Pulmonary artery endothelial cell (primary cell): Measurements from ENCODE around the gene HSP90AB1. TPM values are rescaled to one million over a fixed set of nuclear protein-coding genes. Genes with fewer than 3 reads are reported as not detected.
A peak's percentile ranks its signal among the peaks of the same experiment; 100 is the strongest.

Experiments
- DNase-seq: peaks from one replicate; pipeline ENCODE4 v3.0.0-alpha.2; 2011; ENCODE audit warnings: low read depth, low spot score
- total RNA-seq: library from RNA; depleted of rRNA; stranded (reverse); fragments of >200 nt; gene quantifications from 2 replicates; pipeline ENCODE4 v1.2.3, GENCODE V29; 2014

The HSP90AB1 gene
- total RNA-seq, 1 donor from 2014 or later: 779 TPM

DNA sequence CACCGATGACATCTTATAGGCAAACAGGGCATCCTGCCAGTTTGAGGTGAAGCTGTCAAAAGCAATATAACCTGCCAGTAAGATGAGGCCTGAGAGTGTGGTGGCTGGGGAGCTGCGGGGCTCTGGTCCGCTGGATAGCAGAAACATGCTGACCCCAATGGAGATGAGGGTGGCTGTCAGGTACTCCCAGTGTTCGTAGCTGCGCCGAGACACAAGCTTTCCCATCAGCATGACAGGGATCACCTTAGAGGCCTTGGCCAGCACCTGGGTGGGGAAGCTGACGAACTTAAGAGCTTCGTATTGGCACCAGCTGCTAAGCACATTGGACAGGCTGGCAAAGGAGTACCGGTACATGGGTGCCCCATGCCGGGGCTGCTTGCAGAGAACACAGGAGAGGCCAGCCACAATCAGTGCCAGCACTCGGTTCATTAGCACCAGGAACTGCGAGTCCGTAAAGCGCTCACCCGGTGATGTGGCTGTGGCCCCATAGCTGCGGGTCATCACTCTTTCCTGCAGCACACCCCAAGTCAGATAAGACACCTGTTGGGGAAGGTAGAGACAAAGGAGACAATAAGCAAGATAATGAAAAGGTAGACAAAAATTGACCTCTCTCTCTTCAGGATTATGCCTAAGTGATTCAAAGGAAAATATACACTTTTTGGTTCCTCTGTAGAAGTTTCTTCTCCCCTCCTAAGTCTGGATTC, 8.4 kb downstream of the HSP90AB1 start:
- DNase-seq: no peak

DNA sequence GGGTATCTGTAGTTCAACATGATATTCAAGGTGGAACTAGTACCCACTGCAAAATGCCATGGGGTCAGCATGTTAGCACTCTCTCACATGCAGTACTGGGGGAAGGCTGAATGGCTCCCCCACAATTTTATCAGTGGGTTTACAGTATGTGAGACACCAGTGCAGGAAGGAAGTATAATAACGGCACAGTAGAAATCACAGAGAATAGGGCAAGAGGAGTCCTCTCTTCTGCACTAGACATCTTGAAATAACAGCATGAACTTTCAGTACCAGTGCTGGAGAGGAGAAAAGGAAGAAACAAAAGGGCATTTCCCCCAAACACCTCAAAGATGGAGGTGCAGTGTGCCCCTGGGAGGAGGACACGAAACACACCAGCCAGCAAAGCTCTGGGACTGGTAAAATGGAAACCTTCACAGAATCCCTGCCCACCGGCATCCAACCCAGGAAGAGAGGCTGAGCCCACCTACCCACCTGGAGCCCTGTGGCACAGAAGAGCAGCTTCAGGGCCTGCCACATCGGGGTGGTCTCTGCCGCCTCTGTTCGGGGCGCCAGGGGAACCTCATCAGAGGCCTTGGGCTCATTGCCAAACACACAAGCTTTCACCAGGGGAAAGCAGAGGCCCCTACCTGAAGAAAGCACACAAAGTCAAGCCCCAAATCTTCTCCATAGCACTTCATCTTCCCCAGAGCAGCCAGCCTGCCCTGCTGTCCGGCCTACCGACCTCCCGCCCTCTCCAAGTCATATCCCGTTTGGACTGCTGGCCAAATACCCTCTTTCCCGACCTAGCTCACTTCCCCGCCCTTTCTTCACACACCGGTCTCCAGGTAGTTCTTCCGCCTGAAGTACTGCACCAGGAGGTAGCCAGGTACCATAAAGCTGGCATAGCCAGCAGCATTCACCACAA, 9.2 kb downstream of the HSP90AB1 start:
- no peak for DNase-seq

DNA sequence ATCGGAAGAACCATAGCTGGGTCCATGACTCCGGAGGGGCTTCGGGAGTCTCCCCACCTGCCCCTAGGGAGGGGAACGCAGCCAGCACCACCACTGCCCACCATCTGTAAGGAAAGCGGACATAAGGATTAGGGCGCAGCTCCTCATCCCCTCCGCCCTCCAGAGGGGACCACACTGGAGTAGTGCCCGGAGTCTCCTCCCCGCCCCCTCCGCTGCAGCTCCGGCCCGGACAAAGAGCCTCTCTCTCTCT, 9.8 kb downstream of the HSP90AB1 start:
- DNase-seq: no peak

DNA sequence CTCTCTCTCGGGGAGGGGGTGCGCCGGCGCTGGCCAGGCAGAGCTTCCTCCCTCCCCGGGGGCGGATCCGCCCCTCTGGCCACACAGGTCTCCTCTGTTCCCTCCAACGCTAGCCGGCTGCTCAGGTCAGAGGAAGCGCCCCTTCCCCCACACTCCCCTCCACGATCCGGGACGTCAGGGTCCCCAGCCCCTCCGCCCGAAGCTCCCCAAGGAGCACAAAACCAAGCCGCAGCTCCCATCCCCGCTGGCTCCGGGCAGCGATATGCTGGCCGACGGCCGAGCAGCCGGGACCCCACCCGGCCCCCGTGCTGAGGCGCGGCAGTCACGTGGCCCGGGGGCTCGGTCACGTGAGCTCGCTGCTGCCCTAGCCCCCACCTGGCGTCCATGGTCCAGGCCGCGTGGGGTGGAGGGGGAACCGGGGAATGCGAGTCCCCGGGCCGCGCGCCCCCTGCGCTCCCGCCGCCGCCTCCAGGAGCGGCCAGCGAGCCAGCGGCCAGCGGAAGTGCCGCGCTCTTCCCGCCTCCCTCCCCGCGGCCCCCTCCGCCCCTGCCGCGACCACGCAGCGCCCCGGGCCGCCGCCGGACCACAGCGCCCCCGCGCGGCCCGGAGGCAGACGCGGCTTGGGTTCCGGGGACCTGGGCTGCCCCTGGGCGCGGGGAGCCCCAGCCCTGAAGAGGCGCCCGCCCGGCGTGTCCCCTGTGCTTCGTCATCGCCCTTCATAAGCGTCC, 10.3 kb downstream of the HSP90AB1 start, which contains the start of gene SLC35B2:
Gene SLC35B2, minus strand, starts transcription at position 504 of the 728 bp plus-strand sequence. Its CDS starts 118 bp downstream, at position 386.
- DNase-seq: no peak

DNA sequence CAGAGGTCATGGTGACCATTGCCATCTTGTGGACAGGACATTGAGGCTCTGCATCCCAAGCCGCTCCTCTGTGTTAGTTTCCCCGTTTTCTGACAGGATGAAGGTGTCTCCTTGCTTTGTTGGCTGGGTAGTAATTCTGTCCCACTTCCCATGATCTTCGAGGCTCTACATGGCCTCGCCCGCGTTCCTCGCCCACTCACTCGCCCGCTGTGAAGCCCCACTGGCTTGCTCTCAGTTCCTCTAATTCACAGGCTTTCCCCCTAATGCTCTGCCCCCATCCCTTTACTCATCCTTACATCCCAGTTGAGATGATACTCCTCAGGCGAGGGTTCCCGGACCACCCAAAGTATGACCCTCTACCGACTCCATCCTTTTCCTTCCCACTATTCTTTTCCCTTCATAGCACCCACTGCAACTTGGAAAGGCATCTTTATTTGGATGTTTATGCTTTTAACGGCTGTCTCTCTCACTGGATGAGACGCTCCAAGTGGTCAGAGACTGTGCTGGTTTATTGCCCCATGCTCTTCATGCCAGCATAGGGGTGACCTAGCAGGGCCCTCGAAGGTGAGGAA, 10.9 kb downstream of the HSP90AB1 start:
- DNase-seq: no peak

DNA sequence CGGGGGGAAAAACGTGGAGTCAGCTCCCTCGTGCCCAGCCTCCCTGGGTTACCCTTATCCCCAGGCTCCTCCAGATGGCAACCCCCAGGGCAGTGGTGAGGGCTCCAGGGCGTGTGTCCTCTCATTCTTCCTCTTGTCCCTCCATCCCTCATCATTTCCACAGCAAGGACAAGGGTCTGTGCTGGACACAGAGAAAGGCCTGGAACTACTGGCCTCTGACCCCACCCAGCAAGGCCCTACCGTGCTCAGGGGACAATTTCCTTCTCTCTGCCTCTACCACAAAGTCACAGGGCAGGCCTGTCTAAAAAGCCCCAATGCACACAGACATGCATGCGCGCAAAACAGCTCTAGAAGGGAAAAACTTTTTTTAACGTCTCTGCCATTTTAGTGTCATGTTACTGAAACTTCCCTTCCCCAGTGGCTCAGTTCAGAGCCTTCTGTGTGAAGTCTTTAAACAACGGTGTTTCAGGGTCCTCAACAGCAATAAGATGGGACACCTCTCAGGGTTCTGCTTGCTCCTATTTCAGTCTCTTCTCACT, 11.5 kb downstream of the HSP90AB1 start:
- DNase-seq: no peak

DNA sequence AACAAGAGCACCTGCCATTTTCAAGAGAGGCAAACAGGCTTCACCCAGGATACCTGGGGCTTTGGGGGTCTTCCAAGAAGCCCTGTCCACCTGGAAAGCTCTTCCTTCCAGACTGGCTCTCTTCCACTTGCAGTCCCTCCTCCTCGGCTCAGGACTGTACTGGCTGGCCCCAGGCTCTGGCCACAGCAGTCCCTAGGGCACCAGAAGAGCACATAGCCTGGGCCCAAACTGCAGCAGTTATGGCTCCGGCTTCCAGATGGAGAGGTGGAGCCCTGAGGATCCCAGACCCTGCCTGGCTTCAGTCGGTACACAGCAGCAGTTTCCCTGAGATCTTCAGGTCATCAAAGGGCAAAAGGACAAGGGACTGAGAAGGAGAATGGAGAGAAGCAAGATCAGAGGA, 12.0 kb downstream of the HSP90AB1 start:
- no peak for DNase-seq

DNA sequence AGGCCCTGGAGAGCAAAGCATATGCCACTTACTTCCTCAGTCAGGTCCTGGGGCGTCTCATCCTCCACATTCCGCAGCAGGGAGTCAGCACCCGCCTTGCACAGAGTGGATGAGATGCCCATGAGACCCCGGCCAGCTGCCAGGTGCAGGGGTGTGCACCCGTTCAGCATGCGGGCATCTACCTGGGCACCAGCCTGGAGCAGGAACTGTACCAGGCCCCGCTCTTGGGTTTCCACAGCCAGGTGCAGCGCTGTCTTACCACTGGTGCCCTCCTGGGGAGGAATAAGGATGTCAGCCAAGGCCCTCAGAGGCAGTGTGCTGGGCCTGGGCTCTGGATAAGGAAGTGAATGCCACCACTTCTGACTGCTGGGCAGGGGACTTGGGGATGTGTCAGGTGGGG, 13.1 kb downstream of the HSP90AB1 start:
- no peak for DNase-seq

DNA sequence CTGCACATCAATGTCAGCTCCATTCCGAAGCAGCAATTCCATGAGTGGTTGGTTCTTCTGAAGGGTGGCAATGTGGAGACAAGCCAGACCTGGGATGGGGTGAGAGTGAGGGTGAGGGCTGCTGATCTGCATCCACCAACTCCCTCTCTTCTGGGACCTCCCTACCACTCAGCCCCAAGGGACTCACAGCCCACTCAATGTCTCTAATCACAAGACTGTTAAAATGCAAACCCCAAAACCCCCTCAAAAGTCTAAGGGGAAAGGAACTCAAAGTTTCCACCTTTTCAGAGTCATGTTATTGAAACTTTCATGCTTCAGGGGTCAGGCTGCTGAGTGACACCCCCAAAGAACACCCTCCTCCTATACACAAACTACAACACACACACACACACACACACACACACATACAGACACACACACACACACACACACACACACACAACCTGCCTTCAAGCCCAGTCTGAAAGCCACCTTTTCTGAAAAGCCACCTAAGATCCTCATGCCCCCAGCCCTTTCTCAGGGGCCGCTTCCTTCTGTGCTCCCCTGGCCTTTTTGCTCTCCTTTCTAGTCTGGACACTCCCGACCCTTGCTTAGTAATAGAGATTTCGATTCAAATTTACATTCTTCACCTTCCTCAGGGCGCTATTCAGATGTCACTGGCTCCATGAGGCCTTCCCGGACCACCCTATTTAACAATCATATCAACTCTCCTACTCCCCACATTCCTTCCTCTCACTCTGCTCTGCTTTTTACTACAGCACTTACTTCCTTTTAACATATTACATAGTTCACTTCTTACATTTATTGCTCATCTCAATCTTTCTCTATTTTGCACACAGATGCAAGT, 13.8 kb downstream of the HSP90AB1 start:
- no peak for DNase-seq

DNA sequence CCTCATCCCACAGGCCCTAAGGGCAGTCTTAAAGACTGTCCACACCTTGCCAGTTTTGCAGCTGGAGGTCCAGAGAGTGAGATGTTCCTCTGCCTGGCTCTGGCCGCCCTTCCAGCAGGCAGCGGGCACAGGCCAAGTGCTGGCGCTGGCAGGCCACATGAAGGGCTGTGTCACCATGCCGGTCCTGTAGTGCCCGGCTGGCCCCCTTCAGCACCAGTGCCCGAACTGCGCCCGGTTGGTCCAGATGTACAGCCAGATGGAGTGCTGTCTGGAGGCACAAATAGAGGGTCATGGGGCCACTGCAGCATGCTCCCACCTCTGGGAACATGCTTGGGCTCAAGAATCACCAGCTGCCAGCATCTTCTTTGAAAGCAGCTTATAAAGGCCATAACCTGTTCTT, 14.7 kb downstream of the HSP90AB1 start:
- DNase-seq: no peak

DNA sequence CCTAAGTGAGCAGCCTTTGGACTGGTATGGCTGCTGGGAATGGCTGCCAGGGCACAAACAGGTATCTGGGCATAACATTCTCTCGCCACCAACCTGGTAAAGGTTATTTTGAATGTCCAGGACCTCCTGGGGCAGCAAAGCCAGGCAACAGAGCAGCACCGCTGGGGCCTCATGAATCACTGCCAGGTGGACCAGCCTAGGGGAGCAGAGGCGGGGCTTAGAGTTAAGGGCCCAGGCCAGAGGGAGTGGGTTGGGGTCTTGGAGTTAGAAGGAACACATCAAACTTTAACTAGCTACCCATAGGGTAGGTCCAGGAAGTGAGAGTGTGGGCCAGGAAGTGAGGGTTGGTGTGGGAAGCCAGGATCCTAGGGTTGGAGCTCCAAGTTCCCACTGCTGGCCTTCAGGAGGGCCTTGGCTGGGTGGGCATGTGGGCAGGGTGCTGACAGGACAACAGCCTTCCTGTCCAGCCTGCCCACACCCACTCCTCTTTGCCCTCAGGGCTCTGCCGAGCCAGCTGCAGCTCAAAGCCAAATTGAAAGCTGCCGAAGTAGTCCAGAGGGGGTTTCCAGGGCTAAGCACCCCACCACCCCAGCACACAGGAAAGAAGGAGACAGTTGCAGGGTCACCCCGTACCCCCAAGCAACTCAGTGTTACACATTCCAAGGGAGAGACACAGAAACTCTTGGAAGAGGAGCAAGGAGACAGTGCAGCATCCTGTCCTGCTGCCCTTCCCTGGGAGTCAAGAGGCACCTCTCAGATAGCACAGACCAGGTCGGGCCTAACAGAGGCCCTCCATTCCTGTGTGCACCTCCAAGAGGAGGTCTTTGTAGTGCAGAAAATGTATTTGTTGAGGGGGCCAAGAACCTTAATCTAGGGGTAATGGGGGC, 15.8 kb downstream of the HSP90AB1 start:
- no peak for DNase-seq

DNA sequence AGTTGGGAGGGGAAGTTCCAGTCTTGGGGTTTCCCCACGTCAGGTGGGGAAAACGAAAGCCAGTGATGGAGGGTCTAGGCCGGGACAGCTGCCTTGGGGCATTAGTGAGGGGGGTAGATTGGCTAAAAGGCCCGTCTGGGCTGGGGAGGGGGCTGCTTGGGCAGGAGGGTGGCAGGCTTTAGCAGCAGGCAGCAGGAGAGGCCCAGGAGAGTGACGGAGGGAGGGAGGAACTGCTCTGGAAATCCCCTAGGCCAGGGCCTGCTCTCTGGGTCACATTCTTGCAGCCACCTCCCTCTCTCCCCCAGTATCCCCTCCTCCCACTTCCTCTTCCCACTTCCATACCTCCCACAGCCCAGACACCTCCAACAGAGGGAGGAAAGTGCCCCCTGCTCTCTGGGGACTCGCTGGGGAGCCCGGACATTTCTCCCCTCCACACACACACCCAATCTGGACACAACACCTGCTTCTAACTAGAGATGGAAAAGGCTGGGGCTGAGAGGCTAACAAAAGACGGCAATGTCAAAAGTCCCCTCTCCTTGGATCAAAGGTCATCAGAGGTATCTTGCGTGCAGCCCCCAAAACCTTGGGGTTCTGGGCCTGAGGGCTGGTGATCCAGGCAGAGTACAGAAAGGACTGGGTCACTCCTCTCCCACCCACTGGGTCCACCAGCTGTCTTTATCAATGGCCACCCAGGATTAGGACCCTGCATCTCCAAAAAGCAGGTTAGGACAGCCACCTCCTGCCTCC, 16.6 kb downstream of the HSP90AB1 start:
- no peak for DNase-seq

DNA sequence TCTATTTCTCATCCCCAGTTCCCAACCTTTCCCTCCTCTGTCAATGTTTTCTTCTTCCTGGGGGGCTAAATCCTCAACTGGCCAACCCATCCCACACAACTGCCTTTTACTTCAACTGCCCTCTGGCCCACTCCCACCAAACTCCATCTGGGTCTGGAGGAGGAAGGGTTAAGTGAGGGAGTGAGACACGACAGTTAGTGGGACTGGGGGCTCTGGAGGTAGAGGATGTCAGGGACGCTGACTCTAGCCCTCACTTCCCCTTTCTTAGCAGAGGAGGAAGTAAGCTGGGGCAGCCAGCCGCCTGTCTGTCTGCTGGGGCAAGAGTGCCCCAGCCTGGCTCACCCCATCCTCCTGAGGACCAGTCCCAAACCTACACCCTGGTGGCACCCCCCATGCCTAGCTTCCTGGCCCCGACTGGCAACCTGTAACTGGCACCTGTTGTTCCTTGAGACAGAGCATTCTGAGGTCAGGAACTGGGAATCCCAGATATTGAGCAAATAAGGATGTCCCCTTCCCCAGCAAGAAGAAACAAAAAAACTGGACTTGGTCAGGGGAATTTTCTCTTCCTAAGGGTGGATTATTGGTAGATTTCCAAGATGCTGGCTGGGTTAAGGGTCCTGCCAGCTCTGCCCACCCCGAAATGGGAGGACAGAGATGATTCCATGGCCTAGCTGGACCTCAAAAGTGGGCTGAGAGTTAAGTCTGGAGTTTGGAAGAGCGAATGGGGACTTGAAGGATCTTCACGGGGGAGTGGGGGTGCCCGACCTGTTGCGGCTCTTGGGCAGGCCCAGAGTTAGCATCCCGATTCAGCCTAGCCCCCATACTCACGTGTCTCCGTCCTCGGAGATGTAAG, 17.5 kb downstream of the HSP90AB1 start:
- no peak for DNase-seq

DNA sequence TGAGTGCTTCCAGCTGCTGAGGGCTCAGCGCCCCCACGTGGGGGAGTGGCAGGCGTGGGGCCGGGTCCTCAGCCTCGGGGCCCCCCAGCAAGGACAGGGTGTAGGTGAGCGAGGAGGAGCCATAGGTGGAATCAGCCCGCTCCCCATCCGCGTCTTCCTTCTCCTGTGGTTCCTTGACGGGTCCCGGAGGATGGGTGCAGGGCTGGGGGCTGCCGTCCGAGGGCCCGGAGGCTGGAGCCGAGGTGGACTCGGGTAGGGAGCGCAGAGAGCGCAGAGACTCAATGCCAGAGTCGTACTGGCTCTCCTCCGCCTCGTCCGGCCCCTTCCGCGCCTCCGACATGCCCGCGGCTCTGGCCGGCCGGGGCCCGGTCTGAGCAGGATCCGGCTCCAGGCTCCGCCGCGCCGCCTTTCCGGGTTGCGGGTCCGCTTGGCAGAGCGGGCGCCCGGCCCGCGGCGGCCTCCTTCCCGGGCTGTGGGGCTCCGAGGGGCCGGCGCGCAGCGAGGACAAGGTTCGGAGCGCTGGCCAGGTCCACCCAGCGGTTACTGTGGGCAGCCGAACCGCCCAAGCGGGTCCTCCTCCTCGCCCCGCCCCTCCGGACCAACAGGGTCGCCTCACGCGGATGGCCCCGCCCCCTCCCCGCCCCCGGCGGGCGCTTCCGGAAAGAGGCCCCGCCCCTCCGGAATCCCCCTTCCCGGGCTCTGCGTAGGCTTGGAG, 18.3 kb downstream of the HSP90AB1 start, which contains the start of gene NFKBIE:
Gene NFKBIE, minus strand, starts transcription at position 545 of the 715 bp plus-strand sequence. Its CDS starts 205 bp downstream, at position 340.
- DNase-seq: peak; percentile 65

DNA sequence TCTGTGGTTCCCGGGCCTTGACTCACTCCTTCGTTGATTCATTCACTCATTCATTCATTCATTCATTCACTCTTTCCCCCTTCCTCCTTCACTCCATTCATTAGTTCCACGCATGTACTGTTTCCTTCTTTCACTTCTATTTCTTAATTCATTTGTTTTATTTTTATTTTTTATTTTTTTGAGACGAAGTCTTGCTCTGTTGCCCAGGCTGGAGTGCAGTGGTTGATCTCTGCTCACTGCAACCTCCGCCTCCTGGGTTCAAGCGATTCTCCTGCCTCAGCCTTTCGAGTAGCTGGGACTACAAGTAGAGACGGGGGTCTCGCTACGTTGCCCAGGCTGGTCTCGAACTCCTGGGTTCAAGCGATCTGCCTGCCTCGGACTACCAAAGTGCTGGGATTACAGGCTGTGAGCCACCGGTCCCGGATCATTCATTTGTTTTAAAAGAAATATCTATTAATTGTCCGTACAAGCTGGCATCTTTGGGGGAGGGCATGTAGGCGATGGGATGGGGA, 18.9 kb downstream of the HSP90AB1 start:
- DNase-seq: no peak

DNA sequence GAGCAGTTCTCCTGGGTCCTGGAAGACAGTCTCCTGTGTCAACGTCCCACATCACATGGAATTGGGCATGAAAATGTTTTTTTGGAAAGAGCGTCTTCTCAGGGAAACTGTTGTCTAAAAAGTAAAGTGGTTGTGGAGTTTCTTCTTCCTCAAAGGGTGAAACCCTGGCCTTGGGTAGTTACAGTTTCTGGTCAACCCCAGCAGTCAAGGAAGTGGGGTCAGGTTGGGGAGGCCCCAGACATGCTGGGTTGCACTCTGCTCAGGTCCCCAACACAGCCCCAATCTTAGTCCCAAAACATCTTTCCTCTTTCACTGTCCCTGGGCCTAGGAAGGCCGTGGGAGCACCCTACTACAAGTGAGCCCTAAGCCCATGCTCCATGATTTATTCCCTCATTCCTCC, 19.4 kb downstream of the HSP90AB1 start:
- DNase-seq: no peak

DNA sequence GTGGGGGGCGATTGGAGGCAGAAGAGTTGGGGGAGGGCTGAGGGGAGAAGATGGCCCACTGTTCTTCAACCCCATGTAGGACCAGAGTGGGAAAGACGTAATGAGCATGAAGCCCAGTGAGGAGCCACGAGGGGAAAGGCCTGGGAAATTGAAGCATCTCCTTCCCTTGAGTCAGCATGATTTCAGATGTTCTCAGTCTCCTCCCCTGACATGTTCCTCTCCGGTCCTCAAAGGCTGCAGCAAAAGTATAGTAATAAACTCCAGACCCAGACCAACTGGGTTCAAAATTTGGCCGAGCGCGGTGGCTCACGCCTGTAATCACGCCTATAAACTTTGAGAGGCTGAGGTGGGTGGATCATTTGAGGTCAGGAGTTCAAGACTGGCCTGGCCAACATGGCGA, 20.4 kb downstream of the HSP90AB1 start:
- no peak for DNase-seq
